PC-9 (cell line): ENCODE data around the gene DGCR2.

Experiments
- EZH2 ChIP-seq: fragments of 200-600 bp; sonication (generic); IDR thresholded peaks from 2 replicates; pipeline ENCODE4 v1.8.0; 2017; ENCODE audit warnings: antibody characterized with exemption, low read depth
- TF ChIP-seq, protein P1 (sequence below): fragments of 200-600 bp; sonication (generic); conservative IDR thresholded peaks from 2 replicates; pipeline ENCODE4 v1.6.1; 2017; ENCODE audit warnings: mixed run types, antibody characterized with exemption, mild to moderate bottlenecking, moderate library complexity

DNA sequence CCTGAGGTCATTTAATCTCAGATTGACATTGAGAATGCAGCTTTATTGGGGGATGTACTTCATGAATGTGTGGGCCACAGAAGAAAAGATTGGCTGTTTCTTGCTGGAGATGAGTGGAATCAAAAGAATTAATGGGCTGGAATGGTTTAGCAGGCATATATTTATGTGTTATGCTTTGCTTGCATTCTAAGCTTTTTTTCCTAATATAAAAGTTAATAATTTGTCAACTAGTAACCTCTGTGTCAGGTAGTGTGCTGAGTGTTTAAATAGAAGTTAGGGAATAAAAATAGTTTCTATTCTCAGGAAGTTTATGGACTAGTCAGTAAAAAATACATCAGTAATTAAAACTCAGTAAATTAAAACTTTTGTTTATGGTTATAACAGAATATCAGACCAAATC, 118.7 kb downstream of the DGCR2 start:
- no peak for TF ChIP-seq EZH2
- TF ChIP-seq, protein P1, sequence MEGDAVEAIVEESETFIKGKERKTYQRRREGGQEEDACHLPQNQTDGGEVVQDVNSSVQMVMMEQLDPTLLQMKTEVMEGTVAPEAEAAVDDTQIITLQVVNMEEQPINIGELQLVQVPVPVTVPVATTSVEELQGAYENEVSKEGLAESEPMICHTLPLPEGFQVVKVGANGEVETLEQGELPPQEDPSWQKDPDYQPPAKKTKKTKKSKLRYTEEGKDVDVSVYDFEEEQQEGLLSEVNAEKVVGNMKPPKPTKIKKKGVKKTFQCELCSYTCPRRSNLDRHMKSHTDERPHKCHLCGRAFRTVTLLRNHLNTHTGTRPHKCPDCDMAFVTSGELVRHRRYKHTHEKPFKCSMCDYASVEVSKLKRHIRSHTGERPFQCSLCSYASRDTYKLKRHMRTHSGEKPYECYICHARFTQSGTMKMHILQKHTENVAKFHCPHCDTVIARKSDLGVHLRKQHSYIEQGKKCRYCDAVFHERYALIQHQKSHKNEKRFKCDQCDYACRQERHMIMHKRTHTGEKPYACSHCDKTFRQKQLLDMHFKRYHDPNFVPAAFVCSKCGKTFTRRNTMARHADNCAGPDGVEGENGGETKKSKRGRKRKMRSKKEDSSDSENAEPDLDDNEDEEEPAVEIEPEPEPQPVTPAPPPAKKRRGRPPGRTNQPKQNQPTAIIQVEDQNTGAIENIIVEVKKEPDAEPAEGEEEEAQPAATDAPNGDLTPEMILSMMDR = no peak
